ENCODE measurements around the gene CALML5. TPM values are rescaled to one million over a fixed set of nuclear protein-coding genes. Genes with fewer than 3 reads are reported as not detected.

CALML5 gene
- total RNA-seq, 2 experiments from 2014 or later, result not detected

DNA sequence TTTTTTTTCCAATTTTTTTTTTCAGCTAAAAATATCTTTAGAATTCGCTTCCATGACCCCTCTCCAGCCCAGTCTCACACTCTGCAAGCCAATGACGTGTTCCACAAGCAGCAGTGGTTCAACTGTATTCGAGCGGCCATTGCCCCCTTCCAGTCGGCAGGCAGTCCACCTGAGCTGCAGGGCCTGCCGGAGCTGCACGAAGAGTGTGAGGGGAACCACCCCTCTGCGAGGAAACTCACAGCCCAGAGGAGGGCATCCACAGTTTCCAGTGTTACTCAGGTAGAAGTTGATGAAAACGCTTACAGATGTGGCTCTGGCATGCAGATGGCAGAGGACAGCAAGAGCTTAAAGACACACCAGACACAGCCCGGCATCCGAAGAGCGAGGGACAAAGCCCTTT is 42.8 kb downstream of the CALML5 start:
- DNase-seq, result no peak
- Mint-ChIP-seq H3K36me3 (peaks cover 39% of the 10 kb centered on the region), H3K4me3 (no peak overlapping the region), H3K27ac (no peak overlapping the region), H3K9me3 (no peaks in the 10 kb centered on the region), H3K27me3 (no peaks in the 10 kb centered on the region), H3K4me1 (ENCODE audit: low read depth) (peaks cover 8% of the 10 kb centered on the region)
- intact Hi-C loops (cut with micrococcal nuclease), result no loop called here
- CTCF ChIA-PET, result interaction anchor here (0.6 to 3.2 kb wide), 4 partner anchors 13 to 173 kb away, joined by 3 to 21 read pairs (median 6); no protein-coding TSS in a partner anchor
- POLR2A ChIA-PET, result interaction anchor here (0.6 kb wide), 1 partner anchor 46 kb away, joined by 5 read pairs; no protein-coding TSS in a partner anchor

DNA sequence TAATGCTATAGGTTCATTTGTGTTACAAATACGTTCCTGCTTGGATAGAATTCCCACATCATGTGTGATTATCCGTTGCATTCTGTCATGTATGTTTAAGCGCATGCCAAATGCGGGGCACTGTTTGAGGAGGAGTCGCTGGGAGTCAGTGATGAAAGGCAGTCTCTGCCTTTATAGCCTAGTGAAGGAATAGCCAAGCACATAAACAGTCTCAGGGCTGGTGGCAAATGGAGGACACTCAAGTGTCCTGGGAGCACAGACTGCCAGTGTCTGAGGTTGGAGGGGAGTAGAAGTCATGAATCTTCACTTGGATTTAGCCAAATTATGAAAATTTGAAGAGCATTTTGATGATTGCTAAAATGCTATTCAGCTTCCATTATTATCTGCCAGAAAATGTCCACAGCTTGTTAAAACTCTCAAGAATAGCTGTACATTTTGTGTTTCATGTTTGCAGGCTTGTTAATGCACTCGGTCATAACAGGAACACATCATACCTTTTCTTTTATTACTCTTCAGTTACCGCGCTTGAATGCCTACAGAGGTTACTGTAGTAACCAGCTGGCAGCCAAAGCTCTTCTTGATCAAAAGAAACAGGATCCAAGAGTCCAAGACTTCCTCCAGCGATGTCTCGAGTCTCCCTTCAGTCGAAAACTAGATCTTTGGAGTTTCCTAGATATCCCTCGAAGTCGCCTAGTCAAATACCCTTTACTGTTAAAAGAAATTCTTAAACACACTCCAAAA is 45.5 kb downstream of the CALML5 start:
- H3K9me3 Mint-ChIP-seq, result no peaks in the 10 kb centered on the region
- POLR2A ChIA-PET, result no interaction called here
- intact Hi-C loops (cut with micrococcal nuclease), result no loop called here
- H3K4me3 Mint-ChIP-seq, result no peak overlapping the region
- peaks cover 9% of the 10 kb centered on the region for H3K4me1 Mint-ChIP-seq (ENCODE audit: low read depth)
- no peak for DNase-seq
- no peaks in the 10 kb centered on the region for H3K27me3 Mint-ChIP-seq
- no peak overlapping the region for H3K27ac Mint-ChIP-seq
- CTCF ChIA-PET, result interaction anchor here (2.7 to 3.2 kb wide), 2 partner anchors 10 to 169 kb away, joined by 9 to 21 read pairs; no protein-coding TSS in a partner anchor
- peaks cover 39% of the 10 kb centered on the region for H3K36me3 Mint-ChIP-seq

DNA sequence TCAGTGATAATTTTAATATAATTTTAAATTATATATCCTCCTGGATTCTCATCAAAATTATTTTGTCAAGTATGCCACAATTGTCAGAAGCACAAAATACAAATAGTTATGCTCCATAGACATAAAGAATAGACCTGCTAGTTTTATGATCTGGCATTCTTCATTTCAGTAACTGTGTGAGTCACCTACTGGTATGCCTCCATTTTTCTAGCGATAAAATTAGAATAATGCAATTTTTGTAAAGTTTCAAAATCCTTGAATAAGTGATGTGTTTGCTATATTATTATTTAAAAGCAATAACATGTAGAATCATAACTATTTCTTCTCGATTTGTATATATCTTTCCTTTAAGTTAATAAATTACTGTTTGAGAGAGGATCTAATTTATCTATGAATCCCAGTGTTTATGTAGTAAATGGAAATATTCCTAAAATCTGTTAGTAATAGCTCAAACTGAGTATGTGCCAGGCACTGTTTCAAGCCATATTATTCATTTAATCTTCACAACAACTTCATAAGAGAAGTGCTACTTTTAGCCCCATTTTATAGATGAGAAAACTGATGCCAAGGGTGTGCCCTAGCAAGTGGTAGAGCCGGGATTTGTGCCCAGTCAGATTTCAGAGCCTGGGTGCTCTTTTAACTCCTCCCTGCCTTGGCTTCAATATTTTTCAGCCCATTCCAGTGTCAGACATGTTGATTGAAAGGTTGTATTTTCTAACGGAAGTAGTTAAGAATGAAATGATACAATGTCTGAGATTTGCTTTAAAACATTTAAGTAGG is 48.6 kb downstream of the CALML5 start:
- intact Hi-C loops (cut with micrococcal nuclease), result no loop called here
- H3K4me1 Mint-ChIP-seq (ENCODE audit: low read depth), result peaks cover 27% of the 10 kb centered on the region
- H3K36me3 Mint-ChIP-seq, result peaks cover 25% of the 10 kb centered on the region
- CTCF ChIA-PET, result no interaction called here
- no peak overlapping the region for H3K4me3 Mint-ChIP-seq
- POLR2A ChIA-PET, result no interaction called here
- H3K9me3 Mint-ChIP-seq, result no peaks in the 10 kb centered on the region
- H3K27me3 Mint-ChIP-seq, result no peaks in the 10 kb centered on the region
- no peak for DNase-seq
- H3K27ac Mint-ChIP-seq, result no peak overlapping the region

DNA sequence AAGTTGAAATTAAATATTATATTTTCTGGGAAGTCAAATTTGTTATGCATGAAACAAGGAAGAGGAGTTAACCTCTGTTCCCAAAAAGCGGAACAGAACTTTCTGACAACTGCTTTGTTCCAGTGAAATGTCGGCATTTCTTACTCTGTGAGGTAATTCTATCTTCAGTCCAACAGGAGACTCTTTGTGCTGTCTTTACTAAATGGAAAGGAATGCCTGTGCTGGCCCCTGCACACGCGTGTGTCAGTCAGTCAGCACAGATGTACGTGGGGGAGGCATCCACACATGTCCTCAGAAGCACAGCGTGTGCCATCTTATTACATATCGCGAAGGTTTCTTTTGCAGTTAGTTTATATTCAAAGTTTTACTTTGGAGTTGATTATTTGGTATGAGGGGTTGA is 49.5 kb downstream of the CALML5 start:
- H3K27me3 Mint-ChIP-seq, result no peaks in the 10 kb centered on the region
- H3K4me1 Mint-ChIP-seq (ENCODE audit: low read depth), result peaks cover 27% of the 10 kb centered on the region

DNA sequence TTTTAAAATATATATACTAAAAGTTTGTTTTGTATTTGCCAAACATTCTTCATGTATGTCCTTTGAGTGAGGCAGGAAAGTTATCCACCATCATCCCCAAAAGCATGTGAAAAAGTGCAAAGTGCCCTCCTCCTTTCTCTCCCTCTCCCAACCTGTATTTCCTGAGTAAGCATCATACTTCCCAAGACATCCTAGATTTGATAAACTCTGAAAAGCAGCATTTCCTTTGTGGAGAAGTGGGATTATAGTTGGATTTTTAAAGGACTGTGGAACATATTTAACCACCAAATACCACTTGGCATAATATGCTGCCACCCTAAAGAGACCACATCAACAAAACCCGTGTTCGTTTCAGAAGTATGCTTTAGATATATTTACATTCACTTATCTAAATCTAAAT is 50.1 kb downstream of the CALML5 start:
- ChIA-PET POLR2A (no interaction called here), CTCF (interaction anchor here (3.3 kb wide), 1 partner anchor 173 kb away, joined by 44 read pairs; no protein-coding TSS in a partner anchor)
- no peak overlapping the region for H3K27ac Mint-ChIP-seq
- H3K36me3 Mint-ChIP-seq, result peaks cover 16% of the 10 kb centered on the region
- no peak overlapping the region for H3K4me3 Mint-ChIP-seq
- intact Hi-C loops (cut with micrococcal nuclease), result loop anchor here (5.0 kb wide), 1 partner anchor 157 kb away; no protein-coding TSS in a partner anchor
- no peaks in the 10 kb centered on the region for H3K27me3 Mint-ChIP-seq
- no peak for DNase-seq
- no peaks in the 10 kb centered on the region for H3K9me3 Mint-ChIP-seq
- H3K4me1 Mint-ChIP-seq (ENCODE audit: low read depth), result peaks cover 27% of the 10 kb centered on the region

More for the DNA sequence above, 49.5 kb downstream of the CALML5 start:
- DNase-seq, result no peak
- no peaks in the 10 kb centered on the region for H3K9me3 Mint-ChIP-seq
- POLR2A ChIA-PET, result no interaction called here
- CTCF ChIA-PET, result no interaction called here
- peaks cover 21% of the 10 kb centered on the region for H3K36me3 Mint-ChIP-seq
- intact Hi-C loops (cut with micrococcal nuclease), result loop anchor here (5.0 kb wide), 1 partner anchor 158 kb away; no protein-coding TSS in a partner anchor
- H3K27ac Mint-ChIP-seq, result no peak overlapping the region
- no peak overlapping the region for H3K4me3 Mint-ChIP-seq

Other genes starting within 250 kb of the CALML5 start
- not detected for gene UCN3, start 134.6 kb downstream of the CALML5 start, total RNA-seq
- not detected for gene TUBAL3, start 94.7 kb downstream of the CALML5 start, total RNA-seq
- gene NET1, start 87.0 kb downstream of the CALML5 start, total RNA-seq, result 10 to 100 TPM; 25.3 to 25.6 TPM
- gene CALML3, start 25.4 kb upstream of the CALML5 start, total RNA-seq, result not detected
- gene ASB13, start 167.0 kb upstream of the CALML5 start, total RNA-seq, result 10 to 100 TPM; 12.1 to 12.5 TPM
- 10 to 100 TPM; 41.8 to 43.8 TPM for gene TASOR2, start 185.3 kb upstream of the CALML5 start, total RNA-seq

Measured in activated CD4-positive, alpha-beta memory T cell treated with anti-CD3 and anti-CD28 coated beads for 36 hours (primary cell).